Stimulated activated naive CD4-positive, alpha-beta T cell (primary cell): ENCODE results near the gene BAZ2A.
"Not testable (repeated sequence)": the region's sequence is repeated elsewhere in the genome, so short reads cannot be mapped to it uniquely, and the experiment has no call there.

Experiments
- DNase-seq, 6 experiments: peaks; one replicate each; lab custom pipeline; 2025; lab: John Stamatoyannopoulos, UW

The BAZ2A gene

GRCh38 chr12:56630180-56630632 is at the start of gene BAZ2A:
Gene BAZ2A, minus strand, starts transcription at chr12:56630326. Its CDS starts 12,796 bp downstream, at chr12:56617530.
- peak; percentile 67 to 80 (median 72) for DNase-seq

DNA sequence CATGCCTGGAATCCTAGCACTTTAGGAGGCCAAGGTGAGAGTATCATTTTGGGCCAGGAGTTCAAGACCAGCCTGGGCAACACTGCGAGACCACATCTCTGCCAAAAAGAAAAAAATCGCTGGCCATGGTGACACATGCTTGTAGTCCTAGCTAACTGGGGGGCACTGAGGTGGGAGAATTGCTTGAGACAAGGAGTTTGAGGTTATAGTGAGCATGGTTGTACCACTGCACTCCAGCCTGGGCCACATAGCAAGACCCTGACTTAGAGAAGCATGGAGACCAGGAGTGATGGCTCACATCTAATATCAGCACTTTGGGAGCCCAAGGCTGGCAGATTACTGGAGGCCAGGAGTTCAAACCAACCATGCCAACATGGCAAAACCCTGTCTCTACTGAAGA is 48.7 kb upstream of the BAZ2A start:
- DNase-seq = no peak

DNA sequence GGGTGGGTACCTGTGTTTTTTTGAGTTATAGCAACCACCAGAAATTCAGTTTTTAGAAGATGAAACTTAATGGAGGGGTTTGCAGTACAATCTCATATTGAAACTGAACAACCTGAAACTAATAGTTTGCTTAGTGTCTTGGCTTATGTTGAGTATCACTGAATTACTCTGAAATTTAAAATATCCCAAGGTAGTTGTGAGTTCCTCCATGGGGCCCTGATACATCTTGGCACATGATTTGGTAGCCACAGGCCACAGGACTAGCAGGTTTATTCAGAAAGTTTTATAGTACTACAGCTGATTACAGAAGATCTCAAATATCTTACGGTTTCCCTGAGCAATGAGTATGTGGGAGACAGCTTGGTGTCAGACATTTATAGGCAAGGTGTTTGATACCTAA is 47.6 kb upstream of the BAZ2A start:
- no peak for DNase-seq

GRCh38 chr12:56676851-56677580 is 46.9 kb upstream of the BAZ2A start:
- DNase-seq = peak in 2 of 6 experiments; percentile 7

GRCh38 chr12:56671608-56672007 is 41.5 kb upstream of the BAZ2A start:
- DNase-seq = no peak

DNA sequence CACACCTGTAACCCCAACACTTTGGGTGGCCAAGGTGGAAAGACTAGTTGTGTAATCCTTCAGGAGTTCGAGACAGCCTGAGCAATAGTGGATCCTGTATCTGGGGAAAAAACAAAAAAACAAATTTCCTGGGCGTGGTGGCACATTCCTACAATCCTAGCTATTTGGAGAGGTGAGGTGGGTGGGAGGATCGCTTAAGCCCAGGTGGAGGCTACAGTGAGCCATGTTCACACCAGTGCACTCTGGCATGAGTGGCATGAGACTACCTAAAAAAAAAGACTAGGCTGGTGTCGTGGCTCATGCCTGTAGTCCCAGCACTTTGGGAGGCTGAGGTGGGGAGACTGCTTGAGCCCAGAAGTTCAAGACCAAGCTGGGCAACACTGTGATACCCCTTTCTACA is 40.7 kb upstream of the BAZ2A start:
- DNase-seq = no peak

- DNase-seq = no peak
Measured at GRCh38 chr12:56668197-56668457, 38.0 kb upstream of the BAZ2A start.

GRCh38 chr12:56661979-56662638 is 32.0 kb upstream of the BAZ2A start:
- DNase-seq = no peak

DNA sequence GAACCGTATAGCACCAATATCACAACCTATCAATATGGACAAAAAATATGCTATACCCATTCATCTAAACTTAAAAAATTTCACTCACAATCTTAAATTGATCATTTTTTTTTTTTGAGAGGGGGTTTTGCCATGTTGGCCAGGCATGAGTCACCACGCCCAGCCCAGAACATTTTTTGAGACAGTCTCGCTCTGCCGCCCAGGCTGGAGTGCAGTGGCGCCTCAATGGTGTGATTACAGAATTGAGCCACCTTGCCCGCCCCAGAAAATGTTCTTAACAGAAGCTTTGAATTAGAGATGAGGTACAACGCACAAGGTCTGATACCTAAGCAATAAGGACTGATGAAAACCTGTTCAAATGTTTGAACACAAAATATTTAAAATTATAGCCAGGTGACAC is 31.4 kb upstream of the BAZ2A start:
- no peak for DNase-seq

DNA sequence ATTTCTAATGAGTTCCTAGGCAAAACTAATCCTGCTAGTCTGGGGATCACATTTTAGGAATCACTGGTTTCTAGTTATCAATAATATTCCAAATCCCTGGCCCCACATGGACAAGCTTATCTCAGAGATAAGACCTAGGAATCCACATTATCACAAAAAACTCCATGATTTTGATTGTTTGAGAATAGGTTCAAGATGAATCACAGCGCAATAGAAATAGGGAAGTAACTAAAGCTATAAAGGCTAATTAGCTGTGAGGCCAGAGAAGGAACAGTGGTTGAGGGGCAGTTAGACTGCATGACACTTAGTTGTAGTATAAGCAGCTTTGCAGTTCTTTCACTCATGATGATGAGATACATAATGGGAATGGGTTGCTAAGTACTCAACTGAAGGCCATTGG is 28.8 kb upstream of the BAZ2A start:
- no peak for DNase-seq

- DNase-seq = no peak
Measured at GRCh38 chr12:56657416-56658379, 27.6 kb upstream of the BAZ2A start.

- DNase-seq = not testable (repeated sequence)
Measured at GRCh38 chr12:56653781-56654180, 23.7 kb upstream of the BAZ2A start.

GRCh38 chr12:56648023-56648422 is 17.9 kb upstream of the BAZ2A start:
- DNase-seq = not testable (repeated sequence)

- DNase-seq = peak; percentile 77 to 97 (median 92)
Measured at GRCh38 chr12:56645717-56646446, 15.8 kb upstream of the BAZ2A start, which contains the start of gene ATP5F1B. Gene ATP5F1B, minus strand, starts transcription at chr12:56645984. Its CDS starts 21 bp downstream, at chr12:56645963.

DNA sequence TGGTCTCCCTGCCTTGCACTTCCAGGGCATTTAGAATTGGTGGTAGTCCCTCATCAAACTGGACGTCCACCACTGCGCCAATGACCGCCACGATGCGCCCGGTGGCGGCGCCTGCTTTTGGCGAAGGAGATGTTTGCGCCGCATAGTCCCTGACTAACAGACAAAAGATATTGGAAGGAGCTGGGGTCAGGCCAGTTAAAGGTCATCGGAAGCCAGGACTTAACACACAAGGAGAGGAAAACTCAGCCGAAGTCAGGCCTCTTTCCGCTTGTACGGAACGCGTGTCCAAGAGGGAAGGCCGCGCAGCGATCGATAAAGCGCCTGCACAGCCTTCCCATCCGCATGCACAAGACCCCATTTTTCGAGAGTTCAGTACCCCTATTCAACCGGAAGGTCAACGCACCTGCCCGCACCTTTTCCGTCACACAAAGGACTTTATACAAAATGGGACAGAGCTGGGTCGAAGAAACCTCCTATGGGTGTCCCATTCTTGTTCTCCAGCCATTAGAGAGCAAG is 15.1 kb upstream of the BAZ2A start:
- DNase-seq = peak in 1 of 6 experiments; percentile 36

DNA sequence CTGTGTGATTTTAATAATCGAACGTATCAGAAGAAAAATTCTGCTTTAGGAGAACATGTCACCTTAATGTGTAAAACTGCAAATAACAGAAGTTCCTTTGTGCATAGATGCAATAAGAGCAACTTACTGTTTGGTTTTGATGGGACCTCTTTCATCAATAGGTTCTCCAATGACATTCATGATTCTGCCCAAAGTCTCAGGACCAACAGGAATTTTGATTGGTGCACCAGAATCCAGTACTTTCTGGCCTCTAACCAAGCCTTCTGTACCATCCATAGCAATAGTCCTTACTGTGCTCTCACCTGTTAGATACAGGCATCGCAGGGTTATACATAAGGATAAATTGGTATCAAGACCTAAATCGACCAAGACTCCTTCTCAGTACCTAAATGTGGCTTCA is 14.5 kb upstream of the BAZ2A start:
- no peak for DNase-seq

DNA sequence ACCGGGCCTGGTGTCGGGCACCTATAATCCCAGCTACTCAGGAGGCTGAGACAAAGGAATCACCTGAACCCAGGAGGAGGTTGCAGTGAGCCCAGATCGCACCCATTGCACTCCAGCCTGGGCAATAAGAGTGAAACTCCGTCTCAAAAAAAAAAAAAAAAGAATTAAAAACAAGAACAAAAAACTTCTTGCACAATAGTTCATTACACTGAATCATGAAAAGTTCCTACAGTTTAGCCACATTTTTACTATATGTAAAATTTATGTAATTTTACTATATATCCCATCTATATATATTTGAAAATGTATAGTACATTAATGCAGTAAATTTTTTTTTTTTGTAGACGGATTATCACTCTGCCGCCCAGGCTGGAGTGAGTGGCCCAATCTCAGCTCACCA is 11.1 kb upstream of the BAZ2A start:
- DNase-seq = no peak

GRCh38 chr12:56637621-56638020 is 7.5 kb upstream of the BAZ2A start:
- DNase-seq = no peak

DNA sequence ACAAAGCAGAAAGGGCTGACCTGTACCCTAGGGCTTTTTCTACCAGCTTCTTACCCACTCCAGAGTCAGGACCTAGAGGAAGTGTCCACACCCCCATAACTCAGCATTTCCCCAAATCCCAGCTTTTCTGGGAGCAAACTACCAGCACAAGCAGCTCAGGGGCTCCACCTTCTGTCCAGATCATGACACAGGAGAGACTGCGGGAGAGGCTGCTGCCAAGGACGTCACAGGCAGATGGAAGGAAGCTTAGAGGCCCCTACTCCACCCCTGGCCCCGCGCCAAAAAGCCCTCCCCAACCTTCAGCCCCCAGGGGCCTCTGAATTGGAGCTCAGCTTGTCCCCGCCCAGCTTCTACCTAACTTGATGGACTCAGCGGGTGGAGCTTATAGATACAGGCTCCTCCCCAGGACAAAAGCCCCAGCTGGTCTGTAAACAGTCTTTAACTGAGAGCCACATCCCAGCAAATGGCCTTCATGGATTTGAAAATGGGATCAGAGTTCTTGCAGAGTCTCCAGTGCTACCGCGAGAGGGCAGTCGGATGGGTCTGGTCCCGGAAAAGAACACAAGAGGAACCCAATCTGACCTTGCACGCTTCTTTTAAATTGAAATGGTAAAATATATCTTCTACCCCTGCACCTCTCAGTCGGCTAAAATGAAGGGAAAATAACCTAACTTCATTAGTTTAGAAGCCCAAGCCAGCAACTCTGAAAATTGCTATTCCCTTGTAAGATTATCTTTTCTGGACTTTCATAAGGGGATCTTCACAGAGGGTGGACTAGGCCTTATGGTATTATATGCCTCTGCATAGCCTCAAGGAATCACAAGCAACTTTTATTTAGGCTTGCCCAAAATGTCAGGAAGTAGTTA is 6.8 kb upstream of the BAZ2A start:
- peak; percentile 91 to 96 (median 92) for DNase-seq
